ENCODE data around the gene ROS1. TPM values are rescaled to one million over a fixed set of nuclear protein-coding genes. Genes with fewer than 3 reads are reported as not detected.

Gene ROS1
- total RNA-seq, 1 donor from 2014 or later: not detected

- TF ChIP-seq CTCF (IDR thresholded peaks at IDR 0.05): no peak
- TF ChIP-seq EZH2 (IDR thresholded peaks at IDR 0.05): no peak
- TF ChIP-seq EZH2phosphoT487 (IDR thresholded peaks at IDR 0.05): no peak
Observed at GRCh38 chr6:117414770-117415169, 11.0 kb downstream of the ROS1 start.

GRCh38 chr6:117411474-117411873 lies 14.3 kb downstream of the ROS1 start:
- no peak overlapping the region for H2AFZ ChIP-seq (replicated peaks)
- H3K36me3 Mint-ChIP-seq: no peaks in the 10 kb centered on the region
- H3K27ac ChIP-seq: no peak overlapping the region
- H3K4me1 Mint-ChIP-seq: no peaks in the 10 kb centered on the region
- H3K27ac Mint-ChIP-seq: no peak overlapping the region
- H3K27me3 ChIP-seq: no peaks in the 10 kb centered on the region
- H3F3A ChIP-seq (ENCODE audit: low read depth): no peaks in the 10 kb centered on the region
- no peaks in the 10 kb centered on the region for H3K4me1 ChIP-seq
- H3K36me3 ChIP-seq: no peaks in the 10 kb centered on the region
- H3K9me3 Mint-ChIP-seq: no peaks in the 10 kb centered on the region
- TF ChIP-seq EZH2 (IDR thresholded peaks at IDR 0.05) (no peak), EZH2phosphoT487 (IDR thresholded peaks at IDR 0.05) (no peak), CTCF (IDR thresholded peaks at IDR 0.05) (no peak)
- no peaks in the 10 kb centered on the region for H3K79me2 ChIP-seq (ENCODE audit: low read depth)
- no peaks in the 10 kb centered on the region for H3K27me3 Mint-ChIP-seq (ENCODE audit: insufficient read depth, low read depth)
- H3K4me3 ChIP-seq: no peak overlapping the region
- H3K9ac ChIP-seq: no peak overlapping the region
- no peak overlapping the region for H3K4me2 ChIP-seq
- H4K20me1 ChIP-seq (ENCODE audit: low read depth): no peaks in the 10 kb centered on the region
- DNase-seq (ENCODE audit: low spot score): no peak
- no peak overlapping the region for H3K4me3 Mint-ChIP-seq
- no peaks in the 10 kb centered on the region for H3K9me3 ChIP-seq (ENCODE audit: low read depth)

More at GRCh38 chr6:117414770-117415169, 11.0 kb downstream of the ROS1 start:
- Histone ChIP-seq H3K79me2 (ENCODE audit: low read depth) (no peaks in the 10 kb centered on the region), H3K4me2 (no peak overlapping the region), H3K36me3 (no peaks in the 10 kb centered on the region), H4K20me1 (ENCODE audit: low read depth) (no peaks in the 10 kb centered on the region), H2AFZ (replicated peaks) (no peak overlapping the region), H3K4me3 (no peak overlapping the region), H3K4me1 (no peaks in the 10 kb centered on the region), H3K9ac (no peak overlapping the region), H3F3A (ENCODE audit: low read depth) (no peaks in the 10 kb centered on the region), H3K27me3 (no peaks in the 10 kb centered on the region), H3K27ac (no peak overlapping the region), H3K9me3 (ENCODE audit: low read depth) (no peaks in the 10 kb centered on the region)
- no peak for DNase-seq (ENCODE audit: low spot score)
- H3K9me3 Mint-ChIP-seq: no peaks in the 10 kb centered on the region
- H3K27me3 Mint-ChIP-seq (ENCODE audit: insufficient read depth, low read depth): no peaks in the 10 kb centered on the region
- no peaks in the 10 kb centered on the region for H3K4me1 Mint-ChIP-seq
- no peak overlapping the region for H3K4me3 Mint-ChIP-seq
- H3K27ac Mint-ChIP-seq: no peak overlapping the region
- no peaks in the 10 kb centered on the region for H3K36me3 Mint-ChIP-seq

- H3K36me3 ChIP-seq: no peaks in the 10 kb centered on the region
- H3K9me3 Mint-ChIP-seq: no peaks in the 10 kb centered on the region
- no peak overlapping the region for H2AFZ ChIP-seq (replicated peaks)
Observed at GRCh38 chr6:117409863-117410262, 15.9 kb downstream of the ROS1 start.

More at GRCh38 chr6:117409863-117410262, 15.9 kb downstream of the ROS1 start:
- no peaks in the 10 kb centered on the region for H3F3A ChIP-seq (ENCODE audit: low read depth)
- DNase-seq (ENCODE audit: low spot score): no peak
- H3K27ac ChIP-seq: no peak overlapping the region
- no peaks in the 10 kb centered on the region for H3K27me3 Mint-ChIP-seq (ENCODE audit: insufficient read depth, low read depth)
- no peak overlapping the region for H3K27ac Mint-ChIP-seq
- no peaks in the 10 kb centered on the region for H3K36me3 Mint-ChIP-seq
- no peak overlapping the region for H3K4me2 ChIP-seq
- H3K4me3 ChIP-seq: no peak overlapping the region
- H3K4me1 ChIP-seq: no peaks in the 10 kb centered on the region
- no peaks in the 10 kb centered on the region for H3K27me3 ChIP-seq
- no peaks in the 10 kb centered on the region for H4K20me1 ChIP-seq (ENCODE audit: low read depth)
- H3K4me1 Mint-ChIP-seq: no peaks in the 10 kb centered on the region
- H3K79me2 ChIP-seq (ENCODE audit: low read depth): no peaks in the 10 kb centered on the region
- H3K4me3 Mint-ChIP-seq: no peak overlapping the region
- TF ChIP-seq EZH2phosphoT487 (IDR thresholded peaks at IDR 0.05): no peak
- TF ChIP-seq EZH2 (IDR thresholded peaks at IDR 0.05): no peak
- TF ChIP-seq CTCF (IDR thresholded peaks at IDR 0.05): no peak
- no peak overlapping the region for H3K9ac ChIP-seq
- H3K9me3 ChIP-seq (ENCODE audit: low read depth): no peaks in the 10 kb centered on the region

Data from neural progenitor cell (in vitro differentiated cells).